HEK293 (cell line): ENCODE data around the gene STK35.

ENCODE experiments used
- KLF10 ChIP-seq: fragments of 450-650 bp; IDR thresholded peaks from 2 replicates; pipeline ENCODE4 v1.5.1; 2018; ENCODE audit warnings: missing biosample characterization, mild to moderate bottlenecking, missing genetic modification characterization
- MEIS1 ChIP-seq: sonication (generic); formaldehyde crosslinking; IDR thresholded peaks from 2 replicates; pipeline ENCODE4 v1.8.1; 2022; ENCODE audit warnings: missing genetic modification reagents, mild to moderate bottlenecking, borderline replicate concordance
- PBX3 ChIP-seq: sonication (generic); formaldehyde crosslinking; IDR thresholded peaks from 2 replicates; pipeline ENCODE4 v1.8.1; 2022; ENCODE audit warnings: mild to moderate bottlenecking, moderate library complexity, missing genetic modification reagents
- TCF7L2 ChIP-seq: IDR thresholded peaks from 2 replicates; pipeline ENCODE4 v1.6.1; 2011; ENCODE audit warnings: low read depth, mild to moderate bottlenecking, inconsistent platforms, low read length, moderate library complexity, borderline replicate concordance
- YY2 ChIP-seq: fragments of 450-650 bp; formaldehyde crosslinking; IDR thresholded peaks from 2 replicates; pipeline ENCODE4 v1.5.1; 2016; ENCODE audit warnings: missing biosample characterization, missing genetic modification characterization
- ZBTB17 ChIP-seq: fragments of 450-650 bp; formaldehyde crosslinking; IDR thresholded peaks from 2 replicates; pipeline ENCODE4 v1.5.1; 2016; ENCODE audit warnings: missing biosample characterization, missing genetic modification characterization
- ZNF366 ChIP-seq: fragments of 450-650 bp; formaldehyde crosslinking; conservative IDR thresholded peaks from 2 replicates; pipeline ENCODE4 v1.5.1; 2016; ENCODE audit warnings: missing biosample characterization, missing genetic modification characterization
- ZNF561 ChIP-seq: fragments of 450-650 bp; IDR thresholded peaks from 2 replicates; pipeline ENCODE4 v1.5.1; 2018; ENCODE audit warnings: missing biosample characterization, missing genetic modification characterization, borderline replicate concordance
- TF ChIP-seq, protein P1 (sequence below): fragments of 450-650 bp; formaldehyde crosslinking; IDR thresholded peaks from 2 replicates; pipeline ENCODE4 v1.5.1; 2016; ENCODE audit warnings: missing biosample characterization, missing genetic modification characterization
- TF ChIP-seq, protein P2 (sequence below): fragments of 450-650 bp; formaldehyde crosslinking; IDR thresholded peaks from 2 replicates; pipeline ENCODE4 v1.5.1; 2016; ENCODE audit warnings: missing biosample characterization, missing genetic modification characterization
- TF ChIP-seq, protein P3 (sequence below): fragments of 450-650 bp; formaldehyde crosslinking; IDR thresholded peaks from 2 replicates; pipeline ENCODE4 v1.5.1; 2016; ENCODE audit warnings: missing biosample characterization, missing genetic modification characterization

DNA sequence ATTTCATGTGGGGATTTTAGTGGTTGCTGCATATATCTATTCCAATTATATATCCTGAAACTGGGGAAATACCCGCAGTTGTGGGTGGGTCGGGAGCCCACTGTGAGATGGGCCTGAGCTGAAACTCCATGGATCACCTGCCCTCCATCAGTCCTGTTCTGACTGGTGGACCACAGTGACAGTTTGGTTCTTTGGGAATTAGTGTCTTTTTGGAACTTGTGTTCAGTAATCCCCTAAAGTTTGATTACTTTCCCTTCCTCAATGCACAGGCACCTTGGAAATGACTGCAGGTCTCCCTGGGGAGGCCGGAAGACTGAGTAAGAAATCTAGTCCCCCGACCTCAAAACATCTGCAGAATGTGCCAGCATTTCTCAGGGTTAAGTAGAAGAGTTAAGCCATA is 11.3 kb downstream of the STK35 start:
- TF ChIP-seq, protein P1, sequence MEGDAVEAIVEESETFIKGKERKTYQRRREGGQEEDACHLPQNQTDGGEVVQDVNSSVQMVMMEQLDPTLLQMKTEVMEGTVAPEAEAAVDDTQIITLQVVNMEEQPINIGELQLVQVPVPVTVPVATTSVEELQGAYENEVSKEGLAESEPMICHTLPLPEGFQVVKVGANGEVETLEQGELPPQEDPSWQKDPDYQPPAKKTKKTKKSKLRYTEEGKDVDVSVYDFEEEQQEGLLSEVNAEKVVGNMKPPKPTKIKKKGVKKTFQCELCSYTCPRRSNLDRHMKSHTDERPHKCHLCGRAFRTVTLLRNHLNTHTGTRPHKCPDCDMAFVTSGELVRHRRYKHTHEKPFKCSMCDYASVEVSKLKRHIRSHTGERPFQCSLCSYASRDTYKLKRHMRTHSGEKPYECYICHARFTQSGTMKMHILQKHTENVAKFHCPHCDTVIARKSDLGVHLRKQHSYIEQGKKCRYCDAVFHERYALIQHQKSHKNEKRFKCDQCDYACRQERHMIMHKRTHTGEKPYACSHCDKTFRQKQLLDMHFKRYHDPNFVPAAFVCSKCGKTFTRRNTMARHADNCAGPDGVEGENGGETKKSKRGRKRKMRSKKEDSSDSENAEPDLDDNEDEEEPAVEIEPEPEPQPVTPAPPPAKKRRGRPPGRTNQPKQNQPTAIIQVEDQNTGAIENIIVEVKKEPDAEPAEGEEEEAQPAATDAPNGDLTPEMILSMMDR (tag by site-specific recombination): no peak
- TF ChIP-seq TCF7L2: no peak
- TF ChIP-seq YY2 (tag by site-specific recombination): no peak
- TF ChIP-seq ZBTB17: no peak
- TF ChIP-seq, protein P2, sequence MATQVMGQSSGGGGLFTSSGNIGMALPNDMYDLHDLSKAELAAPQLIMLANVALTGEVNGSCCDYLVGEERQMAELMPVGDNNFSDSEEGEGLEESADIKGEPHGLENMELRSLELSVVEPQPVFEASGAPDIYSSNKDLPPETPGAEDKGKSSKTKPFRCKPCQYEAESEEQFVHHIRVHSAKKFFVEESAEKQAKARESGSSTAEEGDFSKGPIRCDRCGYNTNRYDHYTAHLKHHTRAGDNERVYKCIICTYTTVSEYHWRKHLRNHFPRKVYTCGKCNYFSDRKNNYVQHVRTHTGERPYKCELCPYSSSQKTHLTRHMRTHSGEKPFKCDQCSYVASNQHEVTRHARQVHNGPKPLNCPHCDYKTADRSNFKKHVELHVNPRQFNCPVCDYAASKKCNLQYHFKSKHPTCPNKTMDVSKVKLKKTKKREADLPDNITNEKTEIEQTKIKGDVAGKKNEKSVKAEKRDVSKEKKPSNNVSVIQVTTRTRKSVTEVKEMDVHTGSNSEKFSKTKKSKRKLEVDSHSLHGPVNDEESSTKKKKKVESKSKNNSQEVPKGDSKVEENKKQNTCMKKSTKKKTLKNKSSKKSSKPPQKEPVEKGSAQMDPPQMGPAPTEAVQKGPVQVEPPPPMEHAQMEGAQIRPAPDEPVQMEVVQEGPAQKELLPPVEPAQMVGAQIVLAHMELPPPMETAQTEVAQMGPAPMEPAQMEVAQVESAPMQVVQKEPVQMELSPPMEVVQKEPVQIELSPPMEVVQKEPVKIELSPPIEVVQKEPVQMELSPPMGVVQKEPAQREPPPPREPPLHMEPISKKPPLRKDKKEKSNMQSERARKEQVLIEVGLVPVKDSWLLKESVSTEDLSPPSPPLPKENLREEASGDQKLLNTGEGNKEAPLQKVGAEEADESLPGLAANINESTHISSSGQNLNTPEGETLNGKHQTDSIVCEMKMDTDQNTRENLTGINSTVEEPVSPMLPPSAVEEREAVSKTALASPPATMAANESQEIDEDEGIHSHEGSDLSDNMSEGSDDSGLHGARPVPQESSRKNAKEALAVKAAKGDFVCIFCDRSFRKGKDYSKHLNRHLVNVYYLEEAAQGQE (tag by site-specific recombination): no peak
- TF ChIP-seq PBX3: no peak
- no peak for TF ChIP-seq MEIS1
- TF ChIP-seq, protein P3, sequence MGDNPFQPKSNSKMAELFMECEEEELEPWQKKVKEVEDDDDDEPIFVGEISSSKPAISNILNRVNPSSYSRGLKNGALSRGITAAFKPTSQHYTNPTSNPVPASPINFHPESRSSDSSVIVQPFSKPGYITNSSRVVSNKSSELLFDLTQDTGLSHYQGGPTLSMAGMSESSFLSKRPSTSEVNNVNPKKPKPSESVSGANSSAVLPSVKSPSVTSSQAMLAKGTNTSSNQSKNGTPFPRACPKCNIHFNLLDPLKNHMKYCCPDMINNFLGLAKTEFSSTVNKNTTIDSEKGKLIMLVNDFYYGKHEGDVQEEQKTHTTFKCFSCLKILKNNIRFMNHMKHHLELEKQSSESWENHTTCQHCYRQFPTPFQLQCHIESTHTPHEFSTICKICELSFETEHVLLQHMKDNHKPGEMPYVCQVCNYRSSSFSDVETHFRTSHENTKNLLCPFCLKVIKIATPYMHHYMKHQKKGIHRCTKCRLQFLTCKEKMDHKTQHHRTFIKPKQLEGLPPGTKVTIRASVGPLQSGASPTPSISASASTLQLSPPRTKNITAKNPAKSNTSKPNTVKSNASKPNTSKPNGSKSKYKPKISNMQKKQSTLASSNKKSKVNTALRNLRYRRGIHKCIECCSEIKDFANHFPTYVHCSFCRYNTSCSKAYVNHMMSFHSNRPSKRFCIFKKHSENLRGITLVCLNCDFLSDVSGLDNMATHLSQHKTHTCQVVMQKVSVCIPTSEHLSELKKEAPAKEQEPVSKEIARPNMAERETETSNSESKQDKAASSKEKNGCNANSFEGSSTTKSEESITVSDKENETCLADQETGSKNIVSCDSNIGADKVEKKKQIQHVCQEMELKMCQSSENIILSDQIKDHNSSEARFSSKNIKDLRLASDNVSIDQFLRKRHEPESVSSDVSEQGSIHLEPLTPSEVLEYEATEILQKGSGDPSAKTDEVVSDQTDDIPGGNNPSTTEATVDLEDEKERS: no peak
- TF ChIP-seq KLF10 (tag by site-specific recombination): no peak
- TF ChIP-seq ZNF366 (tag by site-specific recombination): no peak
- TF ChIP-seq ZNF561: no peak
